Right cardiac atrium (tissue), 5 donors: ENCODE data around the gene TSPAN14. TPM values are rescaled to one million over a fixed set of nuclear protein-coding genes. Genes with fewer than 3 reads are reported as not detected.

Experiments
- ATAC-seq, 2 donors: fragments of 200-7000 bp; cut with Tn5 transposase; one replicate each; pipeline versions ENCODE4 v1.8.0 to v1.9.1; 2020; ENCODE audit warnings: moderate library complexity in 2 of 2, mild to moderate bottlenecking in 1 of 2
- DNase-seq, 3 donors: peaks; one replicate each; pipeline ENCODE4 v3.0.0-alpha.2; 2020
- H3K27ac ChIP-seq: one replicate; pipeline ENCODE4 v1.5.1; 2013; ENCODE audit warnings: mild to moderate bottlenecking, low read length, control low read depth, moderate library complexity
- H3K27me3 ChIP-seq: one replicate; pipeline ENCODE4 v1.6.1; 2013; ENCODE audit not compliant: control insufficient read depth, insufficient read depth
- H3K4me1 ChIP-seq: one replicate; pipeline ENCODE4 v1.6.1; 2013; ENCODE audit warnings: low read length; ENCODE audit not compliant: control insufficient read depth, insufficient read depth
- H3K4me3 ChIP-seq: one replicate; pipeline ENCODE4 v1.5.1; 2013; ENCODE audit warnings: low read length, control low read depth
- H3K9me3 ChIP-seq: one replicate; pipeline ENCODE4 v1.6.1; 2013; ENCODE audit warnings: low read length; ENCODE audit not compliant: control insufficient read depth
- WGBS: extraction: QIAGEN DNeasy Blood & Tissue Kit; methylation state at CpG from one replicate; pipeline ENCODE4 v1.1.7; 2013; 5-methylcytosine and 5-hydroxymethylcytosine counted together
- intact Hi-C, 4 donors: fragments of 100-400 bp; cut with DNase I; formaldehyde crosslinking; loops; one replicate each; pipeline versions ENCODE4 v1.11.0 to v1.14.0; 2022 to 2023
- polyA plus RNA-seq: library from polyadenylated mRNA; stranded (reverse); fragments of 200-250 nt; gene quantifications from one replicate; pipeline ENCODE4 v1.2.3, GENCODE V29; 2013
- total RNA-seq, 4 donors: library from RNA; stranded (reverse); fragmentation: NEBNext Ultra II Directional; extraction: Animal tissue kit (Norgen Biotek cat#: 25700); gene quantifications; one replicate each; pipeline ENCODE4 v1.2.1, GENCODE V29; 2021
- donor health status: healthy with polysubstance abuse.
- donor health status: DM: no; HTN: yes; CAD: no.
- donor health status: DM: no; HTN: no; CAD: no.
- donor health status: DM: no; HTN: yes; CAD: no; lungs with severe emphysema.
- donor health status: DM: yes; HTN: yes; CAD: no.

TSPAN14 gene
- total and polyA plus RNA-seq, 5 donors, result 24.4 to 44.1 (median 29.1) TPM

DNA sequence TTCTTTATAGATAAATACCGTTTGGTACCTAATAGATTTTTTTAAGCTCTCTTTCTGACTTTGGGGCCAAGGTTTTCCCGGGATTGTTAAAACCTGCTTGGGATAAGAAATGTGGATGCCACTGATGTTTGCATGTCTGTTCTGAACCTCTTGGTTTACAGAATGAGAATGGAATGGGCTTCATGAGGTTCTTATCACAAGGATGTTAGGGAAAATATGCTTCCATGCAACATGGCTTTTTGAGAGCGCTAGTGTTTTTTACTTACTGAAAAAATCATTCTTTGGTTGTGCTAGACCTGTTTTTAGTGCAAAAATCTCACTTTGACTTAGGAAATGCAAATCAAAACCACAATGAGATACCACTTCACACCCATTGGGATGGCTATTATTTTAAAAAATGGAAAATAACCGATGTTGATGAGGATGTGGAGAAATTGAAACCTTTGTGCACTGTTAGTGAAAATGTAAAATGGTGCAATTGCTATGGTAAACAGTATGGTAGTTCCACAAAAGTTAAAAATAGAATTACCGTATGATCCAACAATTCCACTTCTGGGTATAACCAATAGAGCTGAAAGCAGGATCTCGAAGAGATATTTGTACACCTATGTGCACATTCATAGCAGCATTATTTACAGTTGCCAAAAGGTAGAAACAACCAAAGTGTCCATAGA, 38.9 kb downstream of the TSPAN14 start:
- Histone ChIP-seq H3K27me3 (no peaks in the 10 kb centered on the region), H3K27ac (no peak overlapping the region), H3K9me3 (no peaks in the 10 kb centered on the region), H3K4me3 (no peak overlapping the region), H3K4me1 (peaks cover 23% of the 10 kb centered on the region)
- intact Hi-C loops, result no loop called here
- DNase-seq, result no peak
- ATAC-seq, result no peak
- 68% methylated on average over 6 of the region's 6 CpGs for WGBS

- intact Hi-C loops, result no loop called here
- peaks cover 27% of the 10 kb centered on the region for H3K4me1 ChIP-seq
- peak overlapping the region; percentile 23 for H3K27ac ChIP-seq
Observed at GRCh38 chr10:80493522-80494051, 39.5 kb downstream of the TSPAN14 start.

GRCh38 chr10:80496555-80497172, 42.6 kb downstream of the TSPAN14 start:
- ATAC-seq, result no peak
- 94% methylated on average over 4 of the region's 4 CpGs for WGBS
- intact Hi-C loops, result loop anchor here in 1 of 4 donors (5.0 kb wide), 1 partner anchor 34 kb away; no protein-coding TSS in a partner anchor
- no peak for DNase-seq
- Histone ChIP-seq H3K4me1 (peaks cover 45% of the 10 kb centered on the region), H3K27ac (no peak overlapping the region), H3K9me3 (no peaks in the 10 kb centered on the region), H3K4me3 (no peak overlapping the region), H3K27me3 (no peaks in the 10 kb centered on the region)

More at GRCh38 chr10:80493522-80494051, 39.5 kb downstream of the TSPAN14 start:
- H3K27me3 ChIP-seq, result no peaks in the 10 kb centered on the region
- H3K4me3 ChIP-seq, result no peak overlapping the region
- ATAC-seq, result peak; percentile 15 to 23
- 20% methylated on average over 4 of the region's 4 CpGs for WGBS
- no peaks in the 10 kb centered on the region for H3K9me3 ChIP-seq
- no peak for DNase-seq

DNA sequence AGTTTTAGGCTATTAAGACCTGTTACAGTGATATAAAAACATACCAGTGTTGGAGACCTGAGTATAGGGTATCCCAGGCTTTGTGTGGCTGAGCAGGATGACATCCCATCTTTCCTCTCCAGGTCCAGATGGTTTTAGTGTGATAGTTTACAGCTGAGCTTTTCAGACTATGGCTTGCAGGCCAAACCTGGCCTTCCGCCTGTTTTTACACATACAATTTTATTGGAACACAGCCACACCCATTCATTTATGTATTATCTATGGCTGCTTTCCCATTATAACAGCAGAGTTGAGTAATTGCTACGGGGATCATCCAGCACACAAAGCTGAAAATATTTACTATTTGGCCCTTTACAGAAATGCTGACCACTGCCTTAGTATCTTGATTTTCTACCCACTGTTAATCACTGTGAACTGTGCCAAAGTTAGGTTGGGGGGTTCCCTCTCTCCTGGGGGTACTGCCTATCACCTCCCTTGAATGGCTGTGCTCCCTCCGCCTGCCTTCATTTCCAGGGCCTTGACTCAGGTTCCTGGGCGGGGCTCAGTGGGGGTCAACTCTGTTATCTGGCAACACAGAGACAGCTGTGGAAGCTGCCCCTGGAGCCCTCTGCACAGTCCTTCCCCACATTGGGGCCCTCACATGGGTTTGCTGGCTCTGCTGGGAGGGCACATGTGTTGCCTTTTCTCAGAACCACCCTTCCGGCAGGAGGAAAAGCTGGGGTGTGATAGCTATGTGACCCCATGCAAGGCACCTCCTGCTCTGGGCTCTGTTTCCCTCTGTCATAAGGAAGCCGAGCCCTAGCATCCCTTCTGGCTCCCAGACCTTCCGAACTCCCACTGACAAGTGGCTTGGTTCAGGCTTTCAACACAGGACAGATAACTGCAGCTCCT, 43.3 kb downstream of the TSPAN14 start:
- ATAC-seq, result peak; percentile 70 to 86
- Histone ChIP-seq H3K4me3 (no peak overlapping the region), H3K27ac (peak overlapping the region; percentile 79), H3K27me3 (no peaks in the 10 kb centered on the region), H3K9me3 (no peaks in the 10 kb centered on the region), H3K4me1 (peaks cover 52% of the 10 kb centered on the region)
- intact Hi-C loops, result loop anchor here in 1 of 4 donors (5.0 kb wide), 1 partner anchor 35 kb away; no protein-coding TSS in a partner anchor
- DNase-seq, result peak; percentile 85 to 90 (median 85)
- 29% methylated on average over 7 of the region's 7 CpGs for WGBS

GRCh38 chr10:80498078-80498832, 44.1 kb downstream of the TSPAN14 start:
- Histone ChIP-seq H3K4me3 (no peak overlapping the region), H3K27ac (peak overlapping the region; percentile 79), H3K9me3 (no peaks in the 10 kb centered on the region), H3K27me3 (no peaks in the 10 kb centered on the region), H3K4me1 (peaks cover 61% of the 10 kb centered on the region)
- intact Hi-C loops, result loop anchor here in 1 of 4 donors (5.0 kb wide), 1 partner anchor 36 kb away; no protein-coding TSS in a partner anchor
- no peak for DNase-seq
- peak in 1 of 2 donors; percentile 0 for ATAC-seq
- 46% methylated on average over 8 of the region's 8 CpGs for WGBS

- intact Hi-C loops, result loop anchor here in 1 of 4 donors (5.0 kb wide), 1 partner anchor 37 kb away; no protein-coding TSS in a partner anchor
- Histone ChIP-seq H3K9me3 (no peaks in the 10 kb centered on the region), H3K4me3 (no peak overlapping the region), H3K4me1 (peaks cover 62% of the 10 kb centered on the region), H3K27me3 (no peaks in the 10 kb centered on the region), H3K27ac (peak overlapping the region; percentile 79)
- peak; percentile 91 to 92 for ATAC-seq
- 36% methylated on average over 14 of the region's 14 CpGs for WGBS
- peak; percentile 94 to 96 (median 96) for DNase-seq
Observed at GRCh38 chr10:80498833-80499741, 45.0 kb downstream of the TSPAN14 start.

- Histone ChIP-seq H3K9me3 (no peaks in the 10 kb centered on the region), H3K27me3 (no peaks in the 10 kb centered on the region), H3K4me1 (peaks cover 64% of the 10 kb centered on the region), H3K4me3 (no peak overlapping the region), H3K27ac (peak overlapping the region; percentile 65)
- ATAC-seq, result no peak
- peak; percentile 80 to 81 (median 80) for DNase-seq
- intact Hi-C loops, result loop anchor here in 3 of 4 donors (5.0 to 10.0 kb wide), 4 partner anchors 43 to 116 kb away; no protein-coding TSS in a partner anchor
- 59% methylated on average over 14 of the region's 14 CpGs for WGBS
Observed at GRCh38 chr10:80500572-80501380, 46.7 kb downstream of the TSPAN14 start.

GRCh38 chr10:80501381-80501912, 47.3 kb downstream of the TSPAN14 start:
- ATAC-seq (no peak), DNase-seq (no peak)
- 90% methylated on average over 3 of the region's 3 CpGs for WGBS
- peaks cover 64% of the 10 kb centered on the region for H3K4me1 ChIP-seq
- H3K27me3 ChIP-seq, result no peaks in the 10 kb centered on the region
- intact Hi-C loops, result loop anchor here in 3 of 4 donors (5.0 to 10.0 kb wide), 4 partner anchors 44 to 117 kb away; no protein-coding TSS in a partner anchor
- H3K27ac ChIP-seq, result peak overlapping the region; percentile 65
- no peak overlapping the region for H3K4me3 ChIP-seq
- H3K9me3 ChIP-seq, result no peaks in the 10 kb centered on the region
